Keratinocyte (primary cell): ENCODE results near the gene AAMDC. TPM values are rescaled to one million over a fixed set of nuclear protein-coding genes. Genes with fewer than 3 reads are reported as not detected.

Experiments used
- DNase-seq: peaks from one replicate; pipeline ENCODE4 v3.0.0-alpha.2; 2011; ENCODE audit warnings: low read depth, missing footprints, low spot score
- FAIRE-seq: peaks from 2 replicates; lab custom pipeline; 2011; peaks lifted over from hg19 to GRCh38; lab: Jason Lieb, UNC
- H2AFZ ChIP-seq: 2 replicates; pipeline ENCODE4 v1.6.0; 2012; ENCODE audit warnings: low read length, control low read depth, inconsistent platforms; ENCODE audit not compliant: control insufficient read depth
- H3K27ac ChIP-seq: 2 replicates; pipeline ENCODE4 v1.5.1; 2011; ENCODE audit warnings: low read length; ENCODE audit not compliant: control insufficient read depth, insufficient read depth
- H3K27me3 ChIP-seq: 3 replicates; pipeline ENCODE4 v1.6.0; 2011; ENCODE audit warnings: low read length; ENCODE audit not compliant: control insufficient read depth, insufficient read depth; ENCODE audit errors: extremely low read depth
- H3K36me3 ChIP-seq, 2 experiments: 2 replicates in 1 of 2; 3 replicates in 1 of 2; pipeline ENCODE4 v1.5.1; 2011; ENCODE audit warnings: low read length in 2 of 2, mild to moderate bottlenecking in 1 of 2; ENCODE audit not compliant: control insufficient read depth in 2 of 2, insufficient read depth in 2 of 2; ENCODE audit errors: extremely low read depth in 1 of 2
- H3K4me1 ChIP-seq: 3 replicates; pipeline ENCODE4 v1.5.1; 2011; ENCODE audit warnings: low read length; ENCODE audit not compliant: control insufficient read depth, insufficient read depth; ENCODE audit errors: extremely low read depth
- H3K4me2 ChIP-seq: 3 replicates; pipeline ENCODE4 v1.6.0; 2011; ENCODE audit warnings: low read depth, low read length; ENCODE audit not compliant: control insufficient read depth, insufficient read depth; ENCODE audit errors: extremely low read depth
- H3K4me3 ChIP-seq, 3 experiments: fragments of 200-600 bp in 1 of 3; sonication (generic) in 1 of 3; 2 replicates in 2 of 3; 3 replicates in 1 of 3; pipeline ENCODE4 v1.5.1; 2011 to 2016; ENCODE audit warnings: low read length in 3 of 3, mild to moderate bottlenecking in 3 of 3, control low read depth in 2 of 3, inconsistent platforms in 1 of 3, low read depth in 1 of 3, mixed read lengths in 1 of 3, mixed run types in 1 of 3, moderate library complexity in 1 of 3; ENCODE audit not compliant: control insufficient read depth in 2 of 3, insufficient read depth in 2 of 3; ENCODE audit errors: extremely low read depth in 1 of 3
- H3K79me2 ChIP-seq: 2 replicates; pipeline ENCODE4 v1.6.0; 2012; ENCODE audit warnings: low read length; ENCODE audit not compliant: control insufficient read depth, insufficient read depth
- H3K9ac ChIP-seq: 3 replicates; pipeline ENCODE4 v1.6.0; 2011; ENCODE audit warnings: low read length; ENCODE audit not compliant: control insufficient read depth, insufficient read depth; ENCODE audit errors: extremely low read depth
- H3K9me1 ChIP-seq: 3 replicates; pipeline ENCODE4 v1.6.0; 2011; ENCODE audit warnings: low read length; ENCODE audit not compliant: control insufficient read depth, insufficient read depth; ENCODE audit errors: extremely low read depth
- H3K9me3 ChIP-seq: 2 replicates; pipeline ENCODE4 v1.5.1; 2012; ENCODE audit warnings: low read depth, low read length; ENCODE audit not compliant: control insufficient read depth
- H4K20me1 ChIP-seq: 3 replicates; pipeline ENCODE4 v1.6.0; 2011; ENCODE audit warnings: low read length; ENCODE audit not compliant: control insufficient read depth, insufficient read depth; ENCODE audit errors: extremely low read depth
- EZH2 ChIP-seq: IDR thresholded peaks from one replicate; pipeline ENCODE4 v1.6.1; 2012; ENCODE audit warnings: inconsistent platforms, mild to moderate bottlenecking, low read length, moderate library complexity
- dilution Hi-C: fragments of 300-500 bp; cut with MboI; formaldehyde crosslinking; loops from one replicate; pipeline ENCODE4 v1.7.0; 2020; ENCODE audit warnings: low sequenced_read_pairs; ENCODE audit not compliant: extremely low pct_ligation_motif_present
- polyA plus RNA-seq, 5 experiments: library from polyadenylated mRNA; depleted of rRNA in 3 of 5; stranded (reverse) in 3 of 5; stranded (forward) in 1 of 5; unstranded in 1 of 5; fragments of >200 nt; gene quantifications; 1 replicate in 1 of 5; 2 replicates in 3 of 5; 3 replicates in 1 of 5; pipeline versions ENCODE4 v1.2.1 to v1.2.3, GENCODE V29; 2011 to 2012; ENCODE audit warnings: missing spikeins in 2 of 5, low read depth in 1 of 5, low replicate concordance in 1 of 5
- TF ChIP-seq, protein P1 (sequence below), 3 experiments: IDR thresholded peaks in 1 of 3; conservative IDR thresholded peaks in 1 of 3; optimal IDR thresholded peaks in 1 of 3; 2 replicates in 2 of 3; 3 replicates in 1 of 3; pipeline versions ENCODE3 to v1.5.1; 2011; ENCODE audit warnings: low read length in 3 of 3, mild to moderate bottlenecking in 3 of 3, moderate library complexity in 2 of 3, control low read depth in 1 of 3, inconsistent platforms in 1 of 3; ENCODE audit not compliant: insufficient read depth in 2 of 3; ENCODE audit errors: extremely low read depth in 1 of 3

The AAMDC gene
- polyA plus RNA-seq, 1 donor (not counting 4 experiments of a cell fraction or from before 2014, with no cell fraction given), result 22.4 TPM

DNA sequence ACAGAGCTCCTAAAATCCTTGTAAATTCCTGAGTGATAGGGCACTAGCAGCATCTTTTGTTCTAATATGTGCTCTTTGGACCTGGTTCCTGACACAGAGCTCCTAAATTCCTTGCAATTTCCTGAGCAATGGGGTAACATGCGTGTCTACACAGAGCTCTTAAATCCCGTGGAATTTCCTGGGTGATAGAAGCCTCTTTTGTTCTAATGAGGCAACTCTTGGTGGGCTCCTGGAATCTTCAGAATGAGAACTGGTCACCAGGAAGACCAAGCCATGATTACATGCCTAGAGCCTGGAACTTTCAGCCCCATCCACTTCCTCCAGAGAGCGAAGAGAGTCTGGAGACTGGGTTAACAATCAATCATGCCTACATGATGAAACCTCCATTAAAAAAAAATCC, 19.5 kb upstream of the AAMDC start:
- dilution Hi-C loops, result no loop called here
- no peak for DNase-seq
- H3K9ac ChIP-seq, result no peak overlapping the region
- H3K4me1 ChIP-seq, result peaks cover 4% of the 10 kb centered on the region
- H3K27me3 ChIP-seq, result no peaks in the 10 kb centered on the region
- no peaks in the 10 kb centered on the region for H3K9me3 ChIP-seq
- H2AFZ ChIP-seq, result no peak overlapping the region
- H3K36me3 ChIP-seq, result no peaks in the 10 kb centered on the region
- no peak overlapping the region for H3K27ac ChIP-seq
- H3K4me3 ChIP-seq, result no peak overlapping the region
- H3K79me2 ChIP-seq, result peaks cover 87% of the 10 kb centered on the region
- TF ChIP-seq EZH2, result no peak
- TF ChIP-seq, protein P1, sequence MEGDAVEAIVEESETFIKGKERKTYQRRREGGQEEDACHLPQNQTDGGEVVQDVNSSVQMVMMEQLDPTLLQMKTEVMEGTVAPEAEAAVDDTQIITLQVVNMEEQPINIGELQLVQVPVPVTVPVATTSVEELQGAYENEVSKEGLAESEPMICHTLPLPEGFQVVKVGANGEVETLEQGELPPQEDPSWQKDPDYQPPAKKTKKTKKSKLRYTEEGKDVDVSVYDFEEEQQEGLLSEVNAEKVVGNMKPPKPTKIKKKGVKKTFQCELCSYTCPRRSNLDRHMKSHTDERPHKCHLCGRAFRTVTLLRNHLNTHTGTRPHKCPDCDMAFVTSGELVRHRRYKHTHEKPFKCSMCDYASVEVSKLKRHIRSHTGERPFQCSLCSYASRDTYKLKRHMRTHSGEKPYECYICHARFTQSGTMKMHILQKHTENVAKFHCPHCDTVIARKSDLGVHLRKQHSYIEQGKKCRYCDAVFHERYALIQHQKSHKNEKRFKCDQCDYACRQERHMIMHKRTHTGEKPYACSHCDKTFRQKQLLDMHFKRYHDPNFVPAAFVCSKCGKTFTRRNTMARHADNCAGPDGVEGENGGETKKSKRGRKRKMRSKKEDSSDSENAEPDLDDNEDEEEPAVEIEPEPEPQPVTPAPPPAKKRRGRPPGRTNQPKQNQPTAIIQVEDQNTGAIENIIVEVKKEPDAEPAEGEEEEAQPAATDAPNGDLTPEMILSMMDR (optimal IDR thresholded peaks at IDR 0.05 in 1 of 3, IDR thresholded peaks at IDR 0.05 in 1 of 3, conservative IDR thresholded peaks at IDR 0.05 in 1 of 3; ENCODE audit: extremely low read depth in 1 of 3, insufficient read depth in 2 of 3, low read length in 3 of 3), result no peak
- peaks cover 3% of the 10 kb centered on the region for H4K20me1 ChIP-seq
- FAIRE-seq, result no peak
- no peaks in the 10 kb centered on the region for H3K9me1 ChIP-seq
- no peak overlapping the region for H3K4me2 ChIP-seq

DNA sequence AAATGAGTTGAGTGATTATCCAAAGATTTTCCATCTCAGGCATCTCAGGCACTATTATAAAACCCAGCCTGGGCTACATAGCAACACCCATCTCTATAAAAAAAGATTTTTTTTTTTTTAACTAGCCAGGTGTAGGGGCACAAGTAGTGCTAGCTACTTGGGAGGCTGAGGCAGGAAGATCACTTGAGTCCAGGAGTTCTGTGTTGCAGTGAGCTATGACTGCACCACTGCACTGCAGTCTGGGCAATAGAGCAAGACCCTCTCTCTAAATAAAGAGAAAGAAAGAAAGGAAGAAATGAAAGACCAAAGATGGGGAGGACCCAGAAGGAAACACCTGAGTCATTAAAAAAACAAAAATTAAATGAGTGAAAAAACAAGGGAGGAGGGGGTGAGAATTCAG, 14.5 kb upstream of the AAMDC start:
- no peaks in the 10 kb centered on the region for H3K9me1 ChIP-seq
- peaks cover 3% of the 10 kb centered on the region for H4K20me1 ChIP-seq
- no peak overlapping the region for H2AFZ ChIP-seq
- no peak overlapping the region for H3K4me3 ChIP-seq
- DNase-seq (no peak), FAIRE-seq (no peak)
- no peaks in the 10 kb centered on the region for H3K36me3 ChIP-seq
- H3K4me1 ChIP-seq, result peaks cover 4% of the 10 kb centered on the region
- no peak overlapping the region for H3K9ac ChIP-seq
- H3K79me2 ChIP-seq, result peaks cover 83% of the 10 kb centered on the region
- no peak overlapping the region for H3K4me2 ChIP-seq
- H3K27ac ChIP-seq, result no peak overlapping the region
- dilution Hi-C loops, result no loop called here
- TF ChIP-seq, protein P1 (optimal IDR thresholded peaks at IDR 0.05 in 1 of 3, IDR thresholded peaks at IDR 0.05 in 1 of 3, conservative IDR thresholded peaks at IDR 0.05 in 1 of 3; ENCODE audit: extremely low read depth in 1 of 3, insufficient read depth in 2 of 3, low read length in 3 of 3), result no peak
- no peak for TF ChIP-seq EZH2
- H3K9me3 ChIP-seq, result no peaks in the 10 kb centered on the region
- H3K27me3 ChIP-seq, result no peaks in the 10 kb centered on the region
